Thyroid gland (tissue), 4 donors: Measurements from ENCODE around the gene USP32.
"Not testable (repeated sequence)": the region's sequence is repeated elsewhere in the genome, so short reads cannot be mapped to it uniquely, and the experiment has no call there.

Experiments used
- CTCF ChIP-seq, 6 experiments: fragments of 200-600 bp in 3 of 6; fragments of 450-650 bp in 3 of 6; sonication (generic) in 3 of 6; IDR thresholded peaks; one replicate each; pipeline ENCODE4 v1.5.1; 2016 to 2019; ENCODE audit warnings: antibody characterized with exemption in 6 of 6, mild to moderate bottlenecking in 2 of 6, inconsistent platforms in 1 of 6, moderate library complexity in 1 of 6
- POLR2A ChIP-seq, 2 donors: fragments of 450-650 bp; IDR thresholded peaks; one replicate each; pipeline ENCODE4 v1.6.1; 2017; ENCODE audit warnings: antibody characterized with exemption in 2 of 2, mild to moderate bottlenecking in 2 of 2, moderate library complexity in 1 of 2

GRCh38 chr17:60419003-60419402 is 27.1 kb upstream of the USP32 start:
- not testable (repeated sequence) for TF ChIP-seq CTCF, POLR2A (IDR thresholded peaks at IDR 0.05)
